IPS-20b (cell line): Measurements from ENCODE around the gene PLCD3.

Experiments
- H3K27ac ChIP-seq: one replicate; pipeline ENCODE4 v1.5.1; 2013; ENCODE audit warnings: low read length
- H3K27me3 ChIP-seq: 2 replicates; pipeline ENCODE4 v1.6.1; 2013; ENCODE audit warnings: mild to moderate bottlenecking, low read length, inconsistent platforms; ENCODE audit not compliant: insufficient read depth
- H3K36me3 ChIP-seq: 2 replicates; pipeline ENCODE4 v1.6.1; 2013; ENCODE audit warnings: low read depth, mild to moderate bottlenecking, inconsistent platforms, low read length, moderate library complexity; ENCODE audit not compliant: insufficient read depth
- H3K4me1 ChIP-seq: 2 replicates; pipeline ENCODE4 v1.6.1; 2013; ENCODE audit warnings: mild to moderate bottlenecking, control low read depth, inconsistent platforms, low read length, moderate library complexity; ENCODE audit not compliant: insufficient read depth
- H3K4me3 ChIP-seq: 2 replicates; pipeline ENCODE4 v1.5.1; 2013; ENCODE audit warnings: mild to moderate bottlenecking, low read length, inconsistent platforms
- H3K9ac ChIP-seq: 2 replicates; pipeline ENCODE4 v1.6.1; 2013; ENCODE audit warnings: low read depth, mild to moderate bottlenecking, inconsistent platforms, low read length, moderate library complexity
- H3K9me3 ChIP-seq: 2 replicates; pipeline ENCODE4 v1.6.1; 2013; ENCODE audit warnings: mild to moderate bottlenecking, low read depth, low read length, inconsistent platforms; ENCODE audit not compliant: insufficient read depth

The PLCD3 gene

DNA sequence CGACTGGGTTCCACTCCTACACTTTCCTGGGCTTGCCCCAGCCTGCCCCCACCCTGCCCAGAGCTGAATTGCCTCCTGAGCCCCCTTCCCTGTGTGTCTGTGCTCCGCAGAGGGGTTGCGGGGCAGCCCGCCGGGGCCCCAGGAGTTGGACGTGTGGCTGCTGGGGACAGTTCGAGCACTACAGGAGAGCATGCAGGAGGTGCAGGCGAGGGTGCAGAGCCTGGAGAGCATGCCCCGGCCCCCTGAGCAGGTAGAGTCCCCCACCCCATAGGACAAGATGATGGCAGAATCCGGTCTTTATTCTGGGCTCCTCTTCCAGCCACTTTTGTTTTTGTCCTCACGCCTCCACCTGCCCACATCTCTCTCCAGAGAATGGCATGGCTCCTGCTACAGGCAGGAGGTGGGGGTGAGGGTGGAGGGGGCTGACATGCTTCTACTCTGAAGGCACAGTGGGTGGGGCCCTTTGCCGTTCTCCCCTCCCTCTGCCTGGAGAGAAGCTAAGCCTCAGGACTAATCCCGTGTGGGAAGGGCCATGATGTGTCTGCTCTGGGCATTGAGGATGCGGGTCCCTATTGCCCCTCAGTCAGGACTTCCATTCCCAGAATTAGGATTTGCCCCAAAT lies 6.7 kb upstream of the PLCD3 start:
- Histone ChIP-seq H3K4me1 (peaks cover 3% of the 10 kb centered on the region; the same call in 1 of the 2 replicates), H3K9ac (no peak overlapping the region), H3K27me3 (no peaks in the 10 kb centered on the region), H3K36me3 (no peaks in the 10 kb centered on the region), H3K4me3 (no peak overlapping the region), H3K27ac (no peak overlapping the region), H3K9me3 (no peaks in the 10 kb centered on the region)

- Histone ChIP-seq H3K4me3 (no peak overlapping the region), H3K4me1 (no peaks in the 10 kb centered on the region), H3K27me3 (no peaks in the 10 kb centered on the region), H3K9ac (no peak overlapping the region), H3K9me3 (no peaks in the 10 kb centered on the region), H3K27ac (no peak overlapping the region), H3K36me3 (no peaks in the 10 kb centered on the region)
These were observed 5.4 kb upstream of the PLCD3 start for GRCh38 chr17:45137561-45138305.

DNA sequence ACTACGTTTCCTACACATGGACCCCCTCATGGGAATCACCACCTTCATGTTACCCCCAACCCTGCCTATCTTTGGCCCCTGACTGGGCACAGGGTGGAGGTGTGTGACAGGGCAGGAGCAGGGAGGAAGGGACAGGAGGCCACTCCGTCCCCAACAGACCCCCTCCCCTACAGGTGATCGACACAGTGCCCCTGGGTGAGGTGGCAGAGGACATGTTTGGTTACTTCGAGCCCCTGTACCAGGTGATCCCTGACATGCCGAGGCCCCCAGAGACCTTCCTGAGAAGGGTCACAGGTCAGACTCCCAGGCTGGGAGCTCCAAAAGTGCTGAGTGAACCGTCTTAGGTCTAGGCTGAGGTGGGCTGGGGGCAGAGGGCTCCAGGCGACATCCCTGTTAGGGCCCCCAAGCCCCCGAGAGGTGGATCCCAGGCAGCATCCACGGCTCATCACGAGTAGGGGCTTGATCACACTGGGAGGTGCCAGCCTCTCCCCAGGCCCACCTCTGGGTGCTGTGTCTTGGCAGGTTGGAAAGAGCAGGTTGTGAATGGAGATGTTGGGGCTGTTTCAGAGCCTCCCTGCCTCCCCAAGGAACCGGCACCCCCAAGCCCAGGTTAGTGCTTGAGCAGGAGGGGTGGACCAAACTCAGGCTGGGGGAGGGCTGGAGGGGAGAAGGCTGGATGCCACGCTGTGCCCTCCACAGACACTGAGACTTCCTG lies 4.7 kb upstream of the PLCD3 start:
- Histone ChIP-seq H3K4me1 (no peaks in the 10 kb centered on the region), H3K9me3 (no peaks in the 10 kb centered on the region), H3K4me3 (no peak overlapping the region), H3K9ac (no peak overlapping the region), H3K27me3 (no peaks in the 10 kb centered on the region), H3K36me3 (no peaks in the 10 kb centered on the region), H3K27ac (no peak overlapping the region)

DNA sequence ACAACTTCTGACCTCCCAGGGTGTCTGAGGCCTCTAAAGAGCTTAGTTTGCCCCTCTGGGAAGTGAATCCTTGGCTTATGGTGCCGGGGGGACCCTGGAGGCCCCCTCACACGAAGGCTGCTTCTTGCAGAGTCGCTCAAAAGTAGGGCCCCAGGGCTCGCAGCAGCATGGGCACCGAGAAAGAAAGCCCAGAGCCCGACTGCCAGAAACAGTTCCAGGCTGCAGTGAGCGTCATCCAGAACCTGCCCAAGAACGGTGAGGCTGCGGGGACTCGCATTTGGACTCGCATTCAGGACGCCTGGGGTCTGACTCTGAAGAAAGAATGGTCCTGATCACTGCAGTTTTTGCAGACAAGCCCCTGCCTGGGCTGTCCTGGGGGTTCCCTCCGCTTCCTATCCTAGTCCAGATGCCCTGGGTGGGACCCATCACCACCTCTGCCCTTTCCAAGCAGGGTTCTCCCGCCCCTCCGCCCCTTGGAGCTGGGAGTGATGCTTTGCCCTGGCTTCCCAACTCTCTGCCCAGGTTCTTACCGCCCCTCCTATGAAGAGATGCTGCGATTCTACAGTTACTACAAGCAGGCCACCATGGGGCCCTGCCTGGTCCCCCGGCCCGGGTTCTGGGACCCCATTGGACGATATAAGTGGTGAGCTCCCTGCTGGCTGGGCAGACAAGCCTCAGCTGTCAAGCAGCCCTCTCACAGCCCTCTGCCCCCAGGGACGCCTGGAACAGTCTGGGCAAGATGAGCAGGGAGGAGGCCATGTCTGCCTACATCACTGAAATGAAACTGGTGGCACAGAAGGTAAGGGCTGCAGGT lies 3.9 kb upstream of the PLCD3 start:
- peaks cover 5% of the 10 kb centered on the region; the same call in 1 of the 2 replicates for H3K27me3 ChIP-seq
- H3K9me3 ChIP-seq: no peaks in the 10 kb centered on the region
- no peak overlapping the region for H3K27ac ChIP-seq
- H3K36me3 ChIP-seq: no peaks in the 10 kb centered on the region
- no peaks in the 10 kb centered on the region for H3K4me1 ChIP-seq
- H3K4me3 ChIP-seq: peak overlapping the region; percentile 67
- peak overlapping the region; percentile 40; the same call in 1 of the 2 replicates for H3K9ac ChIP-seq

GRCh38 chr17:45135192-45135977 lies 3.1 kb upstream of the PLCD3 start, which contains the start of gene ACBD4:
ACBD4 (plus strand) TSS chr17:45135687; CDS start chr17:45136145, 458 bp downstream.
- H3K27ac ChIP-seq: no peak within 1 kb of the TSS

DNA sequence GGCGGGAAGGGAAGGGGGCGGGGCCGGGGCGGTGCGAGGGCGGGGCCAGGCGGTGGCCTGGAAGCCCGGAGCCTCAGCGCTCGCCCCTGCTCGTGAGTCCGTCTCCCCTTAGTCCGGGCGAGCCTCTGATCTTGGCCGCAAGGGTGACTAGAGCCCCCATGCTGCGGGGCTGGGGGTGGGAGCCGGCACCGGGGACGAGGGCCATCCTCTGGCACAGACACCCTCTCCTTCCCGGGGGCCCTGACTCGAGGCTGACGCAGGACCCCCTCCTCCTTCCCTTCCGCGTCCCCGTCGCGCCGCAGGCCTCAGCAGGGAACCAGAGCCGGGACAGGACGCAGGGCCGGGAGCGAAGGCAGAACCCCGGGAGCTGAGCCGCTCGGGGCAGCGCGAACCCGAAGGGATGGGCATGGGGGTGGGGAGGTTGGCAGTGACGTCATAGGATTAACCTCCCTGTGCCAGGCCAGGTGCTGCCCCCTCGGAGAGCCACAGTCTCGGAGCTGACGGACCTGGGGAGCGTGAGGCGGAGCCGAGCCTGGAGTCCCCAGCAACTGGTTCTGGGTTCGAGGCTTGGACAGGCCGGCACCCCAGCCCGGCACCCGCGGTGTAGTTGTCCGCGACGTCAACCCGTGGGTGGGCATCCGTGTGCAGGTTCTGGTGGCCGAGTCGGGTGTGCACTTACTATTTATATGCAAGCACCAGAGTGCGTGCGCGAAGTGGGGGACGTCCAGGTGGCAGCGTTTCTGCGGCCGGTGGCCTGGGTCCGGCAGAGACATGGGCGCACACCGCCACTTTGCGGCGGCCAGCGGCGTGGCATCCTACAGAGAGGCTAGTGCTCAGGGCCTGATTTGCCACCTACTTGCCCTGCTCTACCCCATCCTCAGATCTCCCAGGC lies 503 bp upstream of the PLCD3 start:
- Histone ChIP-seq H3K9me3 (no peaks in the 10 kb centered on the region), H3K36me3 (no peaks in the 10 kb centered on the region), H3K27me3 (peaks cover 6% of the 10 kb centered on the region; the same call in 1 of the 2 replicates), H3K4me3 (peak overlapping the region; percentile 81), H3K9ac (peak overlapping the region; percentile 67; the same call in 1 of the 2 replicates), H3K27ac (no peak overlapping the region), H3K4me1 (no peaks in the 10 kb centered on the region)

More at GRCh38 chr17:45135192-45135977, 3.1 kb upstream of the PLCD3 start, which contains the start of gene ACBD4:
- Histone ChIP-seq H3K4me1 (no peaks in the 10 kb centered on the region), H3K4me3 (peak within 1 kb of the TSS; percentile 67), H3K9ac (peak within 1 kb of the TSS; percentile 40; the same call in 1 of the 2 replicates), H3K36me3 (no peaks in the 10 kb centered on the region), H3K9me3 (no peaks in the 10 kb centered on the region), H3K27me3 (peaks cover 6% of the 10 kb centered on the region; the same call in 1 of the 2 replicates)

DNA sequence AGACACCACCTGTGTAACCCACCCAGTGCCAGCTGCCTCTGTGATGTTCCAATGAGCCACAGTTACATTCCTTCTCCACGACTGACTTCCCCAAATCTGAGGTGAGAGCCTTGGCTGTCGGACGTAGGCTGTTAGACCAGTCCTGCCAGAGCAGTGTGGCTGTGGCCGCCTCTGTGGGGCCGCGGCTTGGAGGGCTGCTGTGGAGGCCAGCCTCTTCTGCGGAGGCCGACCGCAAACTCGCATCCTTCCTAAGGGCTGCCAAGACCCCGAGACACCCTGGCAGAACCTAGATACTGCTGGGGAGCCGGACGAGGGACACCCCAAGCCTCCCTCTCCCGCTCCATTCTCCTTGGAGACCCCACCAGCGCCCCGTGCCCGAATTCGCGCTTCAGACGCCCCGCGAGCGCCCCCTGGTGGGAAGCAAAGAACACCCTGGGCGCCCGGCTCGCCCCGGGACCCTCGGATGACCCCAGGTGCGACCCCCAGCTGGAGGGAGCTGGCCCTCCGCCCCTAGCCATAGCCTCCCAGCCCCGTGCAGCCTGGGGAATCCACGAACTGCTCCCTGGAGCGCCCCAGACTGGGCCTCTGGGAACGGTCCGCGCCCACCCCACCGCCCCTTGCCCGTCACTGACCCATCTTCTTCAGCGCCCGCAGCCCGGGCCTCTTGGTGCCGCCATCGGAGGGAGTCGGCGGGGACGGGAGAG lies 547 bp downstream of the PLCD3 start:
- no peaks in the 10 kb centered on the region for H3K4me1 ChIP-seq
- no peak overlapping the region for H3K27ac ChIP-seq
- H3K36me3 ChIP-seq: no peaks in the 10 kb centered on the region
- no peaks in the 10 kb centered on the region for H3K9me3 ChIP-seq
- peaks cover 6% of the 10 kb centered on the region; the same call in 1 of the 2 replicates for H3K27me3 ChIP-seq
- no peak overlapping the region; the same call in 1 of the 2 replicates for H3K9ac ChIP-seq
- H3K4me3 ChIP-seq: peak overlapping the region; percentile 67

GRCh38 chr17:45130681-45131615 lies 1.4 kb downstream of the PLCD3 start:
- Histone ChIP-seq H3K9ac (no peak overlapping the region), H3K27me3 (peaks cover 6% of the 10 kb centered on the region; the same call in 1 of the 2 replicates), H3K4me3 (peak overlapping the region; percentile 67; the same call in 1 of the 2 replicates)

More at GRCh38 chr17:45130681-45131615, 1.4 kb downstream of the PLCD3 start:
- Histone ChIP-seq H3K9me3 (no peaks in the 10 kb centered on the region), H3K4me1 (no peaks in the 10 kb centered on the region), H3K36me3 (no peaks in the 10 kb centered on the region), H3K27ac (no peak overlapping the region)
